Right atrium auricular region (tissue), 2 donors: ENCODE data around the gene CHD6. TPM values are rescaled to one million over a fixed set of nuclear protein-coding genes. Genes with fewer than 3 reads are reported as not detected.

Experiments
- DNase-seq: peaks from one replicate; pipeline ENCODE4 v3.0.0-alpha.2; 2019; ENCODE audit warnings: low spot score
- H3K27ac ChIP-seq, 2 donors: fragments of 200-600 bp; sonication (generic); 1 replicate in 1 of 2; 2 replicates in 1 of 2; pipeline ENCODE4 v1.5.1; 2016 to 2019
- H3K27me3 ChIP-seq, 2 donors: fragments of 200-600 bp; sonication (generic); one replicate each; pipeline versions ENCODE4 v1.5.1 to v1.6.0; 2017 to 2019
- H3K36me3 ChIP-seq: fragments of 200-600 bp; sonication (generic); one replicate; pipeline ENCODE4 v1.5.1; 2016
- H3K4me1 ChIP-seq, 2 donors: fragments of 200-600 bp; sonication (generic); one replicate each; pipeline versions ENCODE4 v1.5.1 to v1.6.0; 2017 to 2019
- H3K4me3 ChIP-seq, 2 donors: fragments of 200-600 bp; sonication (generic); 1 replicate in 1 of 2; 2 replicates in 1 of 2; pipeline ENCODE4 v1.5.1; 2017 to 2019; ENCODE audit warnings: mild to moderate bottlenecking in 1 of 2, moderate library complexity in 1 of 2
- H3K9me3 ChIP-seq, 2 donors: fragments of 200-600 bp; sonication (generic); one replicate each; pipeline ENCODE4 v1.5.1; 2019
- total RNA-seq, 2 donors: library from RNA; depleted of rRNA; stranded (reverse); fragments of >200 nt; gene quantifications; one replicate each; pipeline ENCODE4 v1.1.0, GENCODE V29; 2016
- TF ChIP-seq, protein P1 (sequence below), 2 donors: fragments of 200-600 bp; sonication (generic); IDR thresholded peaks; one replicate each; pipeline ENCODE4 v1.5.1; 2019; ENCODE audit warnings: antibody characterized with exemption in 2 of 2

Gene CHD6
- total RNA-seq, 2 donors from 2014 or later, result 22.2 to 27.4 TPM

GRCh38 chr20:41457173-41457857 is 160.9 kb downstream of the CHD6 start:
- Histone ChIP-seq H3K27ac (no peak overlapping the region), H3K9me3 (no peaks in the 10 kb centered on the region), H3K27me3 (no peaks in the 10 kb centered on the region), H3K36me3 (peaks cover 38% of the 10 kb centered on the region), H3K4me3 (no peak overlapping the region), H3K4me1 (no peaks in the 10 kb centered on the region)
- TF ChIP-seq, protein P1, sequence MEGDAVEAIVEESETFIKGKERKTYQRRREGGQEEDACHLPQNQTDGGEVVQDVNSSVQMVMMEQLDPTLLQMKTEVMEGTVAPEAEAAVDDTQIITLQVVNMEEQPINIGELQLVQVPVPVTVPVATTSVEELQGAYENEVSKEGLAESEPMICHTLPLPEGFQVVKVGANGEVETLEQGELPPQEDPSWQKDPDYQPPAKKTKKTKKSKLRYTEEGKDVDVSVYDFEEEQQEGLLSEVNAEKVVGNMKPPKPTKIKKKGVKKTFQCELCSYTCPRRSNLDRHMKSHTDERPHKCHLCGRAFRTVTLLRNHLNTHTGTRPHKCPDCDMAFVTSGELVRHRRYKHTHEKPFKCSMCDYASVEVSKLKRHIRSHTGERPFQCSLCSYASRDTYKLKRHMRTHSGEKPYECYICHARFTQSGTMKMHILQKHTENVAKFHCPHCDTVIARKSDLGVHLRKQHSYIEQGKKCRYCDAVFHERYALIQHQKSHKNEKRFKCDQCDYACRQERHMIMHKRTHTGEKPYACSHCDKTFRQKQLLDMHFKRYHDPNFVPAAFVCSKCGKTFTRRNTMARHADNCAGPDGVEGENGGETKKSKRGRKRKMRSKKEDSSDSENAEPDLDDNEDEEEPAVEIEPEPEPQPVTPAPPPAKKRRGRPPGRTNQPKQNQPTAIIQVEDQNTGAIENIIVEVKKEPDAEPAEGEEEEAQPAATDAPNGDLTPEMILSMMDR (IDR thresholded peaks at IDR 0.05), result no peak
- DNase-seq, result no peak

DNA sequence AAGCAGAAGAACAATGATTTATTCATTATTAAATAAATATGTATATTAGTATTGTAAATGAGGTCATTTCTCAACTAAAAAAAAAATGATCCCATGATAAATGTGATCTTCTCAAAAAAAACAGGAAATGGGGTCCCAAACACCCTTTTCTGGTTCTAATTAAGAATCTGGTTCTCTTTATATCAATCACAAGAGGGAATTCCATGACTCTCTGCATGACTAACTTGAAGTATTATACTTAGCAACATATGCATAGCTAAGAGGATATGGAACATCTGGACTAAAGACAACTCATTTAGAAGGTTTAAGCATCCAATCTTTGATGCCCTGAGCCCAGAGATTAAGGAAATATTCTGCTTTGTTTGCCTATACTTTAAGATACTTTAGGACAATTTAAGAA is 161.8 kb downstream of the CHD6 start:
- peaks cover 48% of the 10 kb centered on the region for H3K36me3 ChIP-seq
- H3K9me3 ChIP-seq, result no peaks in the 10 kb centered on the region
- no peak overlapping the region for H3K4me3 ChIP-seq
- H3K27ac ChIP-seq, result no peak overlapping the region
- TF ChIP-seq, protein P1 (IDR thresholded peaks at IDR 0.05), result no peak
- no peaks in the 10 kb centered on the region for H3K27me3 ChIP-seq
- no peaks in the 10 kb centered on the region for H3K4me1 ChIP-seq
- no peak for DNase-seq

DNA sequence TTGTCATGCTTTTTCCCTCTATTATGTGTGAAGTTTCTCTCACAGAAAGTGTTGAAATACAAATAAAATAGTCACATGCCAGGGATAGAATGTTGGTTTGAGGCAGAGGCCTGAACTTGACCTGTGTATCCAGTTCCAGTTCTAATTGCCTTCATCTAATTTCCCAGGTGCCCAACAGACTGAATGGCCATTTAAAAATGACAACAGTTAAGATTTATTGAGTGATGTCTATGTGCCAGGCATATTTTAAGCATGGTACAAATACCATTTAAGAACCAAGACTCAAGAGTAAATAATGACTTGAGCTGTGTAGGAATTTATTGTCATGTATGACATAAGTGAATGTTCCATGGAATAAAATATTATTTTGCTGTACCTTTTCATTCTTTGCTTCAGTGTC is 163.9 kb downstream of the CHD6 start:
- Histone ChIP-seq H3K36me3 (peaks cover 60% of the 10 kb centered on the region), H3K27me3 (no peaks in the 10 kb centered on the region), H3K9me3 (no peaks in the 10 kb centered on the region), H3K4me3 (no peak overlapping the region), H3K27ac (no peak overlapping the region), H3K4me1 (peaks cover 0 to 5% of the 10 kb centered on the region in 2 donors)
- no peak for DNase-seq
- TF ChIP-seq, protein P1 (IDR thresholded peaks at IDR 0.05), result no peak

DNA sequence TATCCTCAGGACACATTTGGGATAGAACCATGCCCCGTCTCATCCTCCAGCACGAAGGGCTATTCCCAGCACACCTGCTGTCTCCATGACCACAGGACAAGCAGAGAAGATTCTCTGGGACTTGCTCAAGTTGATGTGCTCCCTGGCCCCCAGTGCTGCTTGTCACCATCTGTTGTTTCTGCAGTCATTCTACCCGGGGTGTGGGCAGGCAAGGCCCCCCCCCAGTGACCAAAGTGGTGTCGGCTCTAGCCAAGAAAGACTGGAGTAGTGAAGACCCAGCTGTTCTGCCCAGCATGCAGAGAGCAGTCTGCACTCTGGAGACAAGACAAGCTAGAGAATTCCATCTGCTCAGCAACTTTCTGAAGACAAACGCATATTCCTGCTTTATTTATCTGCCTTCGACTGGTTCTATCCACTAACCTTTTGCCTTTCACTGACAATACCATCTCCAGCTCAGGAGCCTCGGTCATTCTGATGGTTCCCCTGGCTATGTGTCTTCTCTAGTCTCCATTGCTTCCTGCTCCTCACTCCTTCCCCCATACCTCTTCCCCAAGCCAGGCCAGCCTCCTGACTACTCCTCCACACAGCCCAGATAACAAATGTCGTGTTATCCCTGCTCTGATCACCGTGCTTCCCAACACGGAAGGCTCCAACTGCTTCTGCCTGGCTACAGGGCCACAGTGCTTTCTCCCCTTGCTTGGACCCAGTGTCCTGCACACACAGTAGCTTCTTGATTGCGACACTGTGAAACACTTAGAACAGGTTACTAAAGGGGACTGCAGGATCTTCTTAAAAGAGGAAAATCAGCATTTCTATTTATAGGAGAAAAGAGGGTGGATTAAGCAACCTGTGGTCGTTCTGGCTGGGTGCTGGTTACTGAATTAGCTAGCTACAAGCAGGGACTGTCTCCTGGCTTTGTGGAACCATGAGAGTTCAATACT is 164.9 kb downstream of the CHD6 start:
- TF ChIP-seq, protein P1 (IDR thresholded peaks at IDR 0.05), result no peak
- Histone ChIP-seq H3K4me1 (peaks cover 0 to 5% of the 10 kb centered on the region in 2 donors), H3K27ac (no peak overlapping the region), H3K36me3 (peaks cover 63% of the 10 kb centered on the region), H3K27me3 (no peaks in the 10 kb centered on the region), H3K4me3 (no peak overlapping the region), H3K9me3 (no peaks in the 10 kb centered on the region)
- no peak for DNase-seq

GRCh38 chr20:41452226-41452625 is 166.0 kb downstream of the CHD6 start:
- TF ChIP-seq, protein P1 (IDR thresholded peaks at IDR 0.05), result no peak

More at GRCh38 chr20:41452226-41452625, 166.0 kb downstream of the CHD6 start:
- no peaks in the 10 kb centered on the region for H3K27me3 ChIP-seq
- H3K4me1 ChIP-seq, result peaks cover 0 to 5% of the 10 kb centered on the region in 2 donors
- DNase-seq, result no peak
- H3K4me3 ChIP-seq, result no peak overlapping the region
- no peaks in the 10 kb centered on the region for H3K9me3 ChIP-seq
- peaks cover 73% of the 10 kb centered on the region for H3K36me3 ChIP-seq
- no peak overlapping the region for H3K27ac ChIP-seq
